GM13977 (cell line): ENCODE results near the gene CALY.

Experiments
- DNase-seq: peaks from one replicate; pipeline ENCODE4 v3.0.0; 2012; ENCODE audit warnings: low spot score
- CTCF ChIP-seq: IDR thresholded peaks from 2 replicates; pipeline ENCODE4 v1.5.1; 2012; ENCODE audit warnings: mild to moderate bottlenecking, control low read depth; ENCODE audit not compliant: insufficient read depth; ENCODE audit errors: extremely low read depth, missing control alignments
- in situ Hi-C: fragments of 300-500 bp; cut with MboI; formaldehyde crosslinking; loops from one replicate; pipeline ENCODE4 v1.12.0; 2022; ENCODE audit warnings: low sequenced_read_pairs, low pct_unique_long_range_greater_than_20kb, mixed read lengths, inconsistent platforms; ENCODE audit not compliant: unreplicated experiment

The CALY gene

GRCh38 chr10:133276435-133277201 is 60.1 kb downstream of the CALY start, which contains the start of gene ADAM8:
Gene ADAM8, minus strand, starts transcription at chr10:133276868. Its CDS starts 51 bp downstream, at chr10:133276817.
- DNase-seq = peak; percentile 96
- TF ChIP-seq CTCF = no peak
- in situ Hi-C loops = no loop called here

DNA sequence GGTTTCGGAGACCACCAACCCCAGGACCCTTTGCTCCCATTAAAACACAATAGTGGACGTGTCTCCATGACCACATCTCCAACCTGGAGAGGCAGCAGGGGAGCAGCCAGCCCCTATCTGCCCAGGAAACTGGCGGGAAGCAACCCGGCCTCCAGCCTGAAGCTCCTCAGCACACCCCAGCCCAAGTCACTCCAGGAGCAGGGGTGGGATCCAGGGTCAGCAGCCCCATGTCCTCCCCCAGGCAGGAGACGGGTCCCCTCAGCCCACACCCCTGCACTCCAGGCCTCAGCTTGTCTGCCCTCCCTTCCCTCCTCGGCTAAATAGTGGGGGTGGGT is 60.6 kb downstream of the CALY start:
- TF ChIP-seq CTCF = no peak
- no peak for DNase-seq
- in situ Hi-C loops = no loop called here

DNA sequence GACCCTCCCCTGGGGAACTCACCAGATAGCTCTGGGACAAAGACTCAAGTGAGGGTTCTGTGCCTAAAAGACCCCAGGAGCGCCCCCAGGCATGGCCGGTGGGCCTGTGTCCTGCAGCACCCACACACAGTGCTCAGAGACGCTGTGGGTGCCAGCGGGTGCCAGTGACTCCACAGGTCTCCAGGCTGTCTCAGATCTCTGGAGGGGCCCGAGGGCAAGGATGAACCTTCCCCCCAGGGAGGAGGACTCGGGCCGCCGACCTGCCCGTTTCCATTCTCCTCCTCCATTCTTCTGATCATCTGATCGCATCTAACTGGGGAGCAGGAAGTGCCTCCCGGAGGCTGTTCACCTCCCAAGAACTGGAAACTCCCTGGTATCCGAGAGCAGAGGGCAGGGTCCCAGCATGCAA is 61.0 kb downstream of the CALY start:
- TF ChIP-seq CTCF = peak; percentile 50
- peak; percentile 81 for DNase-seq
- in situ Hi-C loops = no loop called here

GRCh38 chr10:133274751-133275683 is 61.7 kb downstream of the CALY start:
- in situ Hi-C loops = no loop called here
- DNase-seq = peak; percentile 93
- TF ChIP-seq CTCF = no peak
